HG03439 (cell line): ENCODE data around the gene WDR73.
A peak's percentile ranks its signal among the peaks of the same experiment; 100 is the strongest.
"Not testable (repeated sequence)": the region's sequence is repeated elsewhere in the genome, so short reads cannot be mapped to it uniquely, and the experiment has no call there.

Source experiments
- ATAC-seq: cut with Tn5 transposase; IDR thresholded peaks from one replicate; pipeline ENCODE4 v1.9.1; 2021; ENCODE audit warnings: mild to moderate bottlenecking, moderate library complexity; ENCODE audit not compliant: unreplicated experiment

Gene WDR73

GRCh38 chr15:84658080-84658787, 4.2 kb upstream of the WDR73 start, which contains the start of gene NMB:
TSS of gene NMB (minus strand) at chr15:84658199. CDS start at chr15:84658152, 47 bp downstream.
- ATAC-seq = peak; percentile 51

- ATAC-seq = no peak
Measured at GRCh38 chr15:84657748-84658079, 3.6 kb upstream of the WDR73 start.

GRCh38 chr15:84656972-84657371, 2.9 kb upstream of the WDR73 start:
- no peak for ATAC-seq

GRCh38 chr15:84654689-84655453, 788 bp upstream of the WDR73 start:
- ATAC-seq = no peak

- ATAC-seq = no peak
Measured at GRCh38 chr15:84653584-84653909, 536 bp downstream of the WDR73 start.

- no peak for ATAC-seq
Measured at GRCh38 chr15:84649706-84650105, 4.4 kb downstream of the WDR73 start.

GRCh38 chr15:84648539-84648938, 5.5 kb downstream of the WDR73 start:
- ATAC-seq = no peak

GRCh38 chr15:84647726-84648125, 6.4 kb downstream of the WDR73 start:
- ATAC-seq = no peak

- ATAC-seq = no peak
Measured at GRCh38 chr15:84645997-84646396, 8.1 kb downstream of the WDR73 start.

GRCh38 chr15:84645496-84645895, 8.6 kb downstream of the WDR73 start:
- no peak for ATAC-seq

- ATAC-seq = no peak
Measured at GRCh38 chr15:84643838-84644237, 10.2 kb downstream of the WDR73 start.

- ATAC-seq = not testable (repeated sequence)
Measured at GRCh38 chr15:84642640-84643039, 11.4 kb downstream of the WDR73 start.

- not testable (repeated sequence) for ATAC-seq
Measured at GRCh38 chr15:84641871-84642270, 12.2 kb downstream of the WDR73 start.

GRCh38 chr15:84638103-84638502, 16.0 kb downstream of the WDR73 start:
- no peak for ATAC-seq

- no peak for ATAC-seq
Measured at GRCh38 chr15:84634228-84634837, 19.8 kb downstream of the WDR73 start.

- ATAC-seq = peak; percentile 47
Measured at GRCh38 chr15:84633311-84634227, 20.5 kb downstream of the WDR73 start.

- no peak for ATAC-seq
Measured at GRCh38 chr15:84631706-84632272, 22.3 kb downstream of the WDR73 start.

- no peak for ATAC-seq
Measured at GRCh38 chr15:84629033-84629432, 25.1 kb downstream of the WDR73 start.

GRCh38 chr15:84625123-84625522, 29.0 kb downstream of the WDR73 start:
- ATAC-seq = no peak

GRCh38 chr15:84624359-84624758, 29.7 kb downstream of the WDR73 start:
- no peak for ATAC-seq
